ENCODE measurements around the gene REEP5.

GRCh38 chr5:112848116-112848811, 73.8 kb downstream of the REEP5 start:
- TF ChIP-seq CTCF (IDR thresholded peaks at IDR 0.05; ENCODE audit: low read length) (peak; percentile 73), EZH2 (optimal IDR thresholded peaks at IDR 0.05; ENCODE audit: low read depth, low read length) (no peak), EZH2phosphoT487 (IDR thresholded peaks at IDR 0.05; ENCODE audit: low read length) (no peak)

Data from MM.1S (cell line).